GM08714 (cell line): ENCODE results near the gene SNX17.

Experiments
- H3K4me3 ChIP-seq: fragments of 200-500 bp; sonication (Bioruptor generic); 2 replicates; pipeline ENCODE4 v1.5.1; 2014; ENCODE audit warnings: mild to moderate bottlenecking, low read length, inconsistent platforms
- ZNF274 ChIP-seq: IDR thresholded peaks from 2 replicates; pipeline ENCODE4 v1.6.1; 2012; ENCODE audit warnings: mild to moderate bottlenecking, low read depth, low read length

The SNX17 gene

DNA sequence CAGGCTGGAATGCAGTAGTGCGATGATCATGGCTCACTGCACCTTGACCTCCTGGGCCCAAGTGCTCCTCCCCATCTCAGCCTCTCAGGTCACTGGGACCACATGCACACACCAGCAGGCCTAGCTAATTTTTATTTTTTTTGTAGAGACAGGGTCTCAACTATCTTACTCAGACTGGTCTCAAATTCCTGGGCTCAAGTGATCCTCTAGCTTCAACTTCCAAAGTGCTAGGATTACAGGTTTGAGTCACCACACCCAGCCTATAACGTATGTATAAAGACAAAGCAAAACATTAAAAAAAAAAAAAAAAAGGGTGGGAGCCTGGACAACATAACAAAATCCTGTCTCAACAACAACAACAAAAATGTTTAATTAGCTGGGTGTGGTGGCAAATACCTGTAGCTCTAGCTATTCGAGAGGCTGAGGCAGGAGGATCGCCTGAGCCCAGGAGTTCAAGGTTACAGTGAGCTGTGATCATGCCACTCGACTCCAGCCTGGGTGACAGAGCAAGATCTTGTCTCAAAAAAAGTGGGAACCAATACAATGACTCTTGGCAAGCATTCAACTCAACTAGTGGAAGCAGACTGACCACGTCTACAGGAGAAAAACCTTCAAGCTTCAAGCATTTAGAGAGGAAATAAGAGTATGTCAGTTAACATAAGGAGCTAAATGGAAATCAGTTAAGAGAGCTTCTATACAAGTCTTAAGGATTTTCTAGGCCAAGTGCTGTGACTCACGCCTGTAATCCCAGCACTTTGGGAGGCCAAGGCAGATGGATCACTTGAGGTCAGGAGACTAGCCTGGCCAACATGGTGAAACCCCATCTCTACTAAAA lies 16.4 kb upstream of the SNX17 start:
- TF ChIP-seq ZNF274 = no peak
- H3K4me3 ChIP-seq = no peak overlapping the region

DNA sequence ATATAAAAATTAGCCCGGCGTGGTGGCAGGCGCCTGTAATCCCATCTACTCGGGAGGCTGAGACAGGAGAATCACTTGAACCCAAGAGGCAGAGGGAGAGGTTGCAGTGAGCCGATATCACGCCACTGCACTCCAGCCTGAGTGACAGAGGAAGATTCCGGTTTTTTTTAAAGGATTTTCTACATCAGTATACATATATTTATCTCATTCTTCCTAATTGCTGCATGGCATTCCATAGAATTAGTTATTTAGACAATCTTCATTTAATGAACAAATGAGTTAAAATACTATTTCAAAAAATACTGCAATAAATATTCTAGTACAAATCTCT lies 15.9 kb upstream of the SNX17 start:
- TF ChIP-seq ZNF274 = no peak
- H3K4me3 ChIP-seq = no peak overlapping the region

DNA sequence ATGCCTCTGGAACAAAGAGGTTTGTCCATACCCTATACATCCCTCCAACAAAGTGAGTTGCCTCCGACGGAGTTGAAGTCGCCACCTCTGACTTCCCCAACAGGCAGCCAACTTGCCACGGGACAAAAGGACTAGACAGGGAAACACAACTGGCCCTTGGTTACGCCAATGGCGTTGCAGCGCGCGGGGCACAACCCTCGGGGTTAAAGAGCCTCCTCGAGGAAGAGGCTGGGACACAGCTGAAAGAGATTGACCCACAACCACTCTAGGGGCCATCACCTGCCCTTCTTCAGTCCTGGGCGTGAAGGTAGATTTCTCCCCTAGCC lies 14.4 kb upstream of the SNX17 start:
- peak overlapping the region; percentile 91 for H3K4me3 ChIP-seq
- TF ChIP-seq ZNF274 = no peak

DNA sequence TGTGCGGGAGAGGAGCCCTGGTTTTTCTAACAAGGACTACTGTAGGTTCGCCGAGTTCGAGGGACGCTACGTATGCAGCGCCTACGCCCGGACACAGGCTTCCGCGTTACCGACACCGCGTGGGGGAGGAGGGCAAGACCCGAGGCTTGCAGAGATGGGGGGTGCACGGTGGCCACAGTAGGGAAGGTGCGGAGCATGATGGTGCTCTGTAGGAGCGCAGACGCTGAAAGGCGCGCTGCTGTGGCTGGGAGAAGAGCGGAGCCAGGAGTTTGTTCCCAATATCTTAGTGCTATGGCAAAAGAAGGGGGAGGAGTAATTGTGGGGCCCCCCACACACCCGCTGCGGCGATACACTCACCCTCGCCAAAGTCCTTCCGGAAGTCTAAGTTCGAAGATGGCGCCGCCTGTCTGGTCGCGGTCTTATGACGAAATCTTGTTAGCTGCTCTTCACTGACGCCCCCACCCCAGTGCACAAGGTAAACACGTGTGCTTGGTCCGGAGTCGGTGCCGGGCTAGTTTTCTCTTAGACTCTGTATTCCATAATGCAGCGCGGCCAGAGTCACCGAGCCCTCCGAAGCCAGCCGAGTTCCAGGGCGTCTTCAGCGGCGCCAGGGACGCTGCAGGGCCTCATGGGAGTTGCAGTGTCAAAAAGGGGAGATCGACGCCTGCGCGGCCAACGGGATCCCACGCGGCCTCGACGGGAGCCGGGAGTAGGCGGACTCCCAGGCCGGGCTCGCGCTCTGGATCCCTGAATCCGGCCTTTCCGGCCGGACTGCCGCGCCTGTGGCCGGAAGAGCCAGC lies 13.8 kb upstream of the SNX17 start, which contains the start of gene GTF3C2:
GTF3C2 (minus strand) TSS at position 383 of the 800 bp plus-strand sequence. CDS start 13,210 bp downstream, outside the sequence.
- peak within 1 kb of the TSS; percentile 91 for H3K4me3 ChIP-seq
- TF ChIP-seq ZNF274 = no peak

DNA sequence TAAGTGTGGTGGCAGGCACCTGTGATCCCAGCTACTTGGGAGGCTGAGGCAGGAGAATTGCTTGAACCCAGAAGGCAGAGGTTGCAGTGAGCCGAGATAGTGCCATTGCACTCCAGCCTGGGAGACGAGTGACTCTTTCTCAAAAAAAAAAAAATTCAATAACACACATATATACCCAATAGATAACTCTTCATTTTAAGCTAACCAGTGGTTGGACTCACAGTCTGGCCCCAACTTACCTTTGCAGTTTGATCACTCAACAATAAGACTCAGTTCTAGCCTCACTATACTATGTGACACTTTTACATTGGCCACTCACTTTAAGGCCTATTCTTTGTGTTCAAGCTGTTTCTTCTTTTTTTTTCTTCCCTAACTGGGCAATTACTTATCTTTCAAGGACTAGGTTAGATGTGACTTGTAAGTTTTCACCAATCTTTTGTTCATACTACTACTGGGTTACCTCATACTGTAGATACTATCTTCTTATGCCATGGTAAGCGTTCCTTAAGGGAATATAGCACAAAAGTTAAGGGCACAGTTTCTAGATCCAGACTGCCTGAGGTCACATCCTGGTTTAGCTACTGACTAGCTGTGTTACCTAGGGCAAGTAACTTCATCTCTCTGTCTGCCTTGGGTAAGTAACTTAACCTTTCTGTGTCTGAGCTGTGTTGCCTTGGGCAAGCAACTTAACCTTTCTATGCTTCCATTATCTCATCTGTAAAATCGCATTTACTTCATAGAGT lies 7.6 kb upstream of the SNX17 start:
- TF ChIP-seq ZNF274 = no peak
- H3K4me3 ChIP-seq = no peak overlapping the region

DNA sequence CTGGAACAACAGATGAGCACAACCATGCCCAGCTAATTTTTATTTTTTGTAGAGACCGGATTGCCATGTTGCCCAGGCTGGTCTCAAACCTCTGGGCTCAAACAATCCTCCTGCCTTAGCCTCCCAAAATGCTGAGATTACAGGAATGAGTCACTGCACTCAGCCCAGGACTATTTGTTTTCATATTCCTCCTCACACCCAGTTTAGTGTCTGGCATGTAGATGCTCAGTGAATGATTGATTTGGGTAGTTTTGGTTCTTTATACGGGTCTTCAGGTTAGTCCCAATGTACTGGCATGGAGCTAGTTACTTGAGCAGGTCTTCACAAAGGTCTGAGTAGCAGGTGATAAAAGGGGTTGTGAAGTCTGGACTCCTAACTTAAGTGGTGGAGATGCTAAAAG lies 6.5 kb upstream of the SNX17 start:
- no peak for TF ChIP-seq ZNF274
- no peak overlapping the region for H3K4me3 ChIP-seq

DNA sequence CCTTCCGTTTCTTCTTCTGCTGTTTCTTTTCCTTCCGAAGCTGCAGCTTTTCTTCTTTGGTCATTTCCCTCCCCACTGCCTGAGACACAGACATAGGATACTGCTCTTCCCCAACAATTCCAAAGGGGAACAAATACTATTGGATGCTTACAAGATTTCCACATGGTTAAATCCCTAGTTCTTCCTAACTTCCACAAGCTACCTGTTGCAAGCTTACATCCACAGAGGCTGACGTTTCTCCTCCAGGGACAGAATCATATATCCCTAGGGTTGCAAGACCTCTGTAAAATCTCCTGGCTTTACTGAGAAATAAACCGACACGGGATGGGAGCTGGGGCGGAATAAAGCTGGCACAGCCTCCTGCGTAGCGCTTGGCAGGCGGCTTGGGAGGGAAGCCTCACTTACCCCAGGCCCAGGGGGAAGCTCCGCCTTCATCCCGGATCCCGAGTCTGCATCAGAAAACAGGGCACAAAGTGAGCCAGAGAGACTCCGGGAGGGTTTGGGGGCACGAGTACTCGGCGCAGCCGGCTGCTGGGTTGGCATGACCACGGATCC lies 868 bp upstream of the SNX17 start:
- H3K4me3 ChIP-seq = peak overlapping the region; percentile 68
- no peak for TF ChIP-seq ZNF274

DNA sequence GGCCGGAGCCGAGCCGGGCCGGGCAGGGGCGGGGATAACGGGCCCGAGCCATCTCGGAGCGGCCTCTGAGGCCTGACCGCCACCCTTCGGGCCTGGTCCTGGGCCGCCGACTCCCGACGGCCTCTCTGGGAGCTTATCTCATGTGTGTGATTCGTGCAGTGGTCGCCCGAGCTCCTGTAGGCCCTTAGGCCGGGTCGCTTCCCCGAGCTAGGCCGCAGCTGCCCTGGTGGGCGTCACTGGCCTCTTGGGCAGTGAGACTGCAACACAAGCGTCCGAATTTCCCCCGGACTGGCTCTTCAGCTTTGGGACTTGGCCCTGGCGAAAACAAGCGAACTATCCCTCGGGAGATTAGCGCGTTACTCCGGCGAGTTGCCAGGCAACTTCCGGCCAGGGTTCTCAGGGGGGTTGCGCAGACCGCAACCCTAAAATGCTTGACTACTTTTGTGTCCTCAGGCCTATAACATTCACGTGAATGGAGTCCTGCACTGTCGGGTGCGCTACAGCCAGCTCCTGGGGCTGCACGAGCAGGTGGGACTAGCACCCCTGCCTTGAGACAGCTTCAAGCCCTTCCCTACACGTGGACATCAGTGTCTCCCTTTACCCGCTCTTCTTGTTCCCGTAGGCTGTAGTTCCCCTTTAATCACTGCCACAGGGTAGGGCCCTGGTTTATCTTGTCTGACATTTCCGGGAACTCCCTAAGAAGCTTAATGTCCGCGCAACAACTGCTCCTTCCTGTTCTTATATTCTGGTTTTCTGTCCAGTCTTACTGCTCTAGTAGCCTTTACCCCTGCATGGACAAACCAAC lies 602 bp downstream of the SNX17 start:
- H3K4me3 ChIP-seq = peak overlapping the region; percentile 73

DNA sequence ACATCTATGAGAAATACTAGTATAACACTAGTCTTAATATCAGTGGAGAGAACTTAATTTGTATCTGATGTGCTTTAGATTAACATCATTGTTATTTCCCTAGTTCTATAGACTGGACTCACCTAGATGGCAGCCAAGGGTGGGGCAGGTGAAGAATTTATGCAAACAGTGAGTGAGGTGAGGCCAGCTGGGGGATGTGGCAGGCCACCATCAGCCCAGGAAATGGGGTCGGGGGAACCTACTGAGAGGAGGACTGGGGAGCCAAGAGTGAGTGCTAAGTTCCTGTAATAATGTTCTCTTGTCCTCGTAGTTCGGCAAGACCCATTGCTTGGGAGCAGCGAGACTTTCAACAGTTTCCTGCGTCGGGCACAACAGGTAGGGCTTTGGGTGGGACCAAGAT lies 2.5 kb downstream of the SNX17 start:
- TF ChIP-seq ZNF274 = no peak
- no peak overlapping the region for H3K4me3 ChIP-seq

More for the DNA sequence above, 602 bp downstream of the SNX17 start:
- TF ChIP-seq ZNF274 = no peak

DNA sequence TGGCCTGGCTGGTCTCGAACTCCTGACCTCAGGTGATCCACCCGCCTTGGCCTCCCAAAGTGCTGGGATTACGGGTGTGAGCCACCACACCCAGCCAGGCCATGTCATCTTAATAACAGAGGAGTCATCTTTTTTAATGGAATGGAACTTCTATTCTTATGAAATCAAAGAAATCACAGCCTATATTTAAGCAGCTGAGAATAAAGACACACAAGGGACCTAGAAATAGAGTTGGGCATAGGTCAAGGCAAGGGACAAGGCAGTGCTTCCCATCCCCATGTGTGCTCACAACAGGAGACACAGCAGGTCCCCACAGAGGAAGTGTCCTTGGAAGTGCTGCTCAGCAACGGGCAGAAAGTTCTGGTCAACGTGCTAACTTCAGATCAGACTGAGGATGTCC lies 3.2 kb downstream of the SNX17 start:
- TF ChIP-seq ZNF274 = no peak
- no peak overlapping the region for H3K4me3 ChIP-seq

DNA sequence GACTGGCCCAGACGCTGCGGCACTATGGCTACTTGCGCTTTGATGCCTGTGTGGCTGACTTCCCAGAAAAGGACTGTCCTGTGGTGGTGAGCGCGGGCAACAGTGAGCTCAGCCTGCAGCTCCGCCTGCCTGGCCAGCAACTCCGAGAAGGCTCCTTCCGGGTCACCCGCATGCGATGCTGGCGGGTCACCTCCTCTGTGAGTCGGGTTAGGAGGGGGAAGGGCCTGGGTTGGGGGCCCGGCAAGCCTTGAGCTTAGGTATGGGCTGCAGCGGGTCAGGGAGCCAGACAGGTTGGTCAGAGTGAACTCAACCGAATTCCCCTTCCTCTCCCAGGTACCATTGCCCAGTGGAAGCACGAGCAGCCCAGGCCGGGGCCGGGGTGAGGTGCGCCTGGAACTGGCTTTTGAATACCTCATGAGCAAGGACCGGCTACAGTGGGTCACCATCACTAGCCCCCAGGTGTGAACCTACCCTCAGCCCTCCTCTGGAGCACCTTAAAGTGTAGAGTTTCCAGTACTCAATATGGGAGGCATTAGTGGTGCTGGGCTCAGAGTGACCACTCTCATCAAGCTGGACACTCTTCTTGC lies 5.2 kb downstream of the SNX17 start:
- TF ChIP-seq ZNF274 = no peak
- H3K4me3 ChIP-seq = no peak overlapping the region

DNA sequence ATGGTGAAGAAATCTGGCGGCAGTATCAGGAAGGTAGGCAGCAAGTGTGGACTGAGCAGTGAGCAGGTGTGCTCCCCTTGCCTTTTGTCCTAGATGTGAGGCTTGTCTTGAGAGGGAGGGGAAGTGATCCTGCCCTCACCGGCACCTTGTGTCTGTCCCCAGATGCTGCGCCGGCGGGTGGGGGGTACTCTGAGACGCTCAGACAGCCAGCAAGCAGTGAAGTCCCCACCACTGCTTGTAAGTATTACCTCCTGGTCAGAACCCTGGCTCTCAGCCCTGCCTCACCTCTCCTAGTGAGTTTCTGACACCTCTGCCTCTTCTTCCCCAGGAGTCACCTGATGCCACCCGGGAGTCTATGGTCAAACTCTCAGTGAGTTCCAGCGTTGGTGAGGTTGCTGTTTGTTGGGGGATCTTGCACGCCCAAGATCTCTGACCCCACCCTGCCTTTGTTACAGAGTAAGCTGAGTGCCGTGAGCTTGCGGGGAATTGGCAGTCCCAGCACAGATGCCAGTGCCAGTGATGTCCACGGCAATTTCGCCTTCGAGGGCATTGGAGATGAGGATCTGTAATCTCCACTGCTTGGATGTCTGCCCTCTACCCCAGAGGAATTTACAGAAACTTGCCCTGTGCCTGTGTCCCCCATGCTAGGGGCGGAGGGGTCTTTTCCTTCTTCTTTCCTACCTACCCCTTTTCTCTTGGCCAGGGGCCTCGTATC lies 5.9 kb downstream of the SNX17 start:
- TF ChIP-seq ZNF274 = no peak
- H3K4me3 ChIP-seq = no peak overlapping the region
